K562 (cell line): ENCODE data around the gene SPDYE6. TPM values are rescaled to one million over a fixed set of nuclear protein-coding genes. Genes with fewer than 3 reads are reported as not detected.

Experiments
- ATF3 ChIP-seq, 2 experiments: fragments of 450-650 bp in 1 of 2; sonication (generic) in 1 of 2; formaldehyde crosslinking in 1 of 2; IDR thresholded peaks in 1 of 2; conservative IDR thresholded peaks in 1 of 2; 2 replicates each; pipeline versions ENCODE4 v1.6.1 to v1.8.1; 2016 to 2023; ENCODE audit warnings: mild to moderate bottlenecking in 2 of 2, moderate library complexity in 2 of 2, inconsistent platforms in 1 of 2, missing genetic modification reagents in 1 of 2
- CC2D1A ChIP-seq: fragments of 450-650 bp; IDR thresholded peaks from 2 replicates; pipeline ENCODE4 v1.6.1; 2017; ENCODE audit warnings: mild to moderate bottlenecking
- KAT7 ChIP-seq: sonication (generic); formaldehyde crosslinking; IDR thresholded peaks from 2 replicates; pipeline ENCODE4 v1.8.0; 2022; ENCODE audit warnings: missing genetic modification reagents, mild to moderate bottlenecking, borderline replicate concordance
- MNT ChIP-seq, 2 experiments: fragments of 450-650 bp; conservative IDR thresholded peaks; 2 replicates each; pipeline ENCODE4 v1.6.1; 2017; ENCODE audit warnings: mild to moderate bottlenecking in 2 of 2, moderate library complexity in 2 of 2
- NFE2 ChIP-seq: IDR thresholded peaks from 2 replicates; pipeline ENCODE4 v1.6.1; 2014; ENCODE audit warnings: antibody characterized with exemption, low read depth
- SIRT6 ChIP-seq: IDR thresholded peaks from one replicate; pipeline ENCODE4 v1.6.1; 2012; ENCODE audit warnings: low read depth, mild to moderate bottlenecking, control low read depth, inconsistent platforms, low read length, moderate library complexity
- SPI1 ChIP-seq: IDR thresholded peaks from 2 replicates; pipeline ENCODE4 v1.6.1; 2011; ENCODE audit warnings: low read depth, low read length, control low read depth, borderline replicate concordance
- TBL1XR1 ChIP-seq, 2 experiments: IDR thresholded peaks; 2 replicates each; pipeline ENCODE4 v1.6.1; 2012; ENCODE audit warnings: improper control_type of control experiment in 2 of 2, low read length in 2 of 2, mild to moderate bottlenecking in 1 of 2
- TRIM28 ChIP-seq: fragments of 450-650 bp; IDR thresholded peaks from 2 replicates; pipeline ENCODE4 v1.6.1; 2017
- ZBTB11 ChIP-seq, 3 experiments: fragments of 200-800 bp in 1 of 3; fragments of 250-450 bp in 1 of 3; fragments of 450-650 bp in 1 of 3; sonication (Bioruptor Pico) in 1 of 3; sonication (Bioruptor generic) in 1 of 3; formaldehyde crosslinking in 1 of 3; IDR thresholded peaks; 2 replicates each; pipeline versions ENCODE4 v1.6.1 to v1.8.0; 2016 to 2022; ENCODE audit warnings: mild to moderate bottlenecking in 2 of 3, missing genetic modification characterization in 2 of 3, missing compliant biosample characterization in 1 of 3, moderate library complexity in 1 of 3
- ZBTB2 ChIP-seq: fragments of 450-650 bp; IDR thresholded peaks from 2 replicates; pipeline ENCODE4 v1.6.1; 2016; ENCODE audit warnings: antibody characterized with exemption
- ZBTB26 ChIP-seq: fragments of 450-650 bp; formaldehyde crosslinking; IDR thresholded peaks from 2 replicates; pipeline ENCODE4 v1.4.0; 2022; ENCODE audit warnings: missing genetic modification characterization
- ZNF511 ChIP-seq: sonication (generic); formaldehyde crosslinking; IDR thresholded peaks from 2 replicates; pipeline ENCODE4 v1.8.0; 2022; ENCODE audit warnings: mild to moderate bottlenecking, missing genetic modification reagents
- polyA plus RNA-seq, 8 experiments: library from polyadenylated mRNA; depleted of rRNA in 4 of 8; stranded (reverse) in 5 of 8; unstranded in 3 of 8; fragments of >200 nt; fragmentation: Nextera tagmentation in 2 of 8; fragmentation: Illumina TruSeq in 1 of 8; extraction: Ambion mirVana in 2 of 8; extraction: Trizol in 1 of 8; gene quantifications; 2 replicates each; pipeline versions ENCODE4 v1.2.1 to v1.2.3, GENCODE V29; 2011 to 2014; ENCODE audit warnings: inconsistent platforms in 1 of 8, missing spikeins in 1 of 8
- total RNA-seq, 7 experiments: library from RNA; depleted of rRNA in 6 of 7; stranded (reverse); fragments of >200 nt in 6 of 7; fragmentation: Illumina TruSeq in 2 of 7; extraction: Trizol in 2 of 7; gene quantifications; 2 replicates each; pipeline versions ENCODE4 v1.2.1 to v1.2.3, GENCODE V29; 2011 to 2021; ENCODE audit warnings: low replicate concordance in 1 of 7

Gene SPDYE6
- total and polyA plus RNA-seq, 9 of the 15 experiments (the other 6 are each of a cell fraction or from before 2014, with no cell fraction given): 0.24 to 0.35 TPM; not detected in 7

- 0 out of 2 replicates have a peak, but pooled peaks have one; percentile 8 for TF ChIP-seq ATF3 (IDR thresholded peaks at IDR 0.05)
- no peak for TF ChIP-seq ATF3 (CRISPR knock-in tag; conservative IDR thresholded peaks at IDR 0.05)
- no peak for TF ChIP-seq ZBTB2
- no peak for TF ChIP-seq TBL1XR1 (IDR thresholded peaks at IDR 0.05; ENCODE audit: low read length in 2 of 2)
- TF ChIP-seq SPI1: peak; percentile 35; the same call in 1 of the 2 replicates
- TF ChIP-seq ZBTB26 (CRISPR knock-in tag): no peak
- TF ChIP-seq NFE2: no peak
- no peak for TF ChIP-seq TRIM28
- no peak for TF ChIP-seq KAT7 (CRISPR knock-in tag)
- TF ChIP-seq CC2D1A: peak; percentile 48; the same call in 1 of the 2 replicates
- no peak for TF ChIP-seq SIRT6
- no peak for TF ChIP-seq ZBTB11 (CRISPR knock-in tag; IDR thresholded peaks at IDR 0.05)
- 0 out of 4 replicates have a peak, but pooled peaks of 1 of the 2 experiments have one; percentile 33 for TF ChIP-seq MNT (conservative IDR thresholded peaks at IDR 0.05)
- peak; percentile 38; the same call in 1 of the 2 replicates for TF ChIP-seq ZNF511 (CRISPR knock-in tag)
These were observed 48.0 kb upstream of the SPDYE6 start (continued) for GRCh38 chr7:102404005-102404861.
